ENCODE measurements around the gene SPEN.
"Not testable (repeated sequence)": the region's sequence is repeated elsewhere in the genome, so short reads cannot be mapped to it uniquely, and the experiment has no call there.

The SPEN gene

GRCh38 chr1:15856888-15857287, 9.4 kb downstream of the SPEN start:
- no peak for DNase-seq (ENCODE audit: low read depth)

- DNase-seq (ENCODE audit: low read depth) = no peak
Measured at GRCh38 chr1:15858069-15858670, 10.7 kb downstream of the SPEN start.

- no peak for DNase-seq (ENCODE audit: low read depth)
Measured at GRCh38 chr1:15858672-15859372, 11.3 kb downstream of the SPEN start.

GRCh38 chr1:15863156-15863901, 15.8 kb downstream of the SPEN start:
- no peak for DNase-seq (ENCODE audit: low read depth)

GRCh38 chr1:15866721-15867201, 19.3 kb downstream of the SPEN start:
- DNase-seq (ENCODE audit: low read depth) = no peak

GRCh38 chr1:15867288-15867687, 19.8 kb downstream of the SPEN start:
- DNase-seq (ENCODE audit: low read depth) = no peak

GRCh38 chr1:15869413-15869812, 21.9 kb downstream of the SPEN start:
- no peak for DNase-seq (ENCODE audit: low read depth)

GRCh38 chr1:15870421-15870820, 22.9 kb downstream of the SPEN start:
- no peak for DNase-seq (ENCODE audit: low read depth)

GRCh38 chr1:15874471-15874870, 27.0 kb downstream of the SPEN start:
- DNase-seq (ENCODE audit: low read depth) = no peak

GRCh38 chr1:15876357-15877055, 29.0 kb downstream of the SPEN start:
- no peak for DNase-seq (ENCODE audit: low read depth)

- no peak for DNase-seq (ENCODE audit: low read depth)
Measured at GRCh38 chr1:15881961-15882360, 34.5 kb downstream of the SPEN start.

GRCh38 chr1:15882665-15883064, 35.2 kb downstream of the SPEN start:
- no peak for DNase-seq (ENCODE audit: low read depth)

- DNase-seq (ENCODE audit: low read depth) = no peak
Measured at GRCh38 chr1:15883326-15883725, 35.8 kb downstream of the SPEN start.

- DNase-seq (ENCODE audit: low read depth) = no peak
Measured at GRCh38 chr1:15884477-15884876, 37.0 kb downstream of the SPEN start.

GRCh38 chr1:15885269-15885668, 37.8 kb downstream of the SPEN start:
- DNase-seq (ENCODE audit: low read depth) = no peak

GRCh38 chr1:15885701-15886610, 38.4 kb downstream of the SPEN start:
- DNase-seq (ENCODE audit: low read depth) = peak; percentile 31

GRCh38 chr1:15886611-15887167, 39.2 kb downstream of the SPEN start:
- no peak for DNase-seq (ENCODE audit: low read depth)

- DNase-seq (ENCODE audit: low read depth) = not testable (repeated sequence)
Measured at GRCh38 chr1:15892857-15893599, 45.5 kb downstream of the SPEN start.

- no peak for DNase-seq (ENCODE audit: low read depth)
Measured at GRCh38 chr1:15895233-15895632, 47.7 kb downstream of the SPEN start.
